Measurements from ENCODE around the gene PTP4A1.
A peak's percentile ranks its signal among the peaks of the same experiment; 100 is the strongest.

The PTP4A1 gene

GRCh38 chr6:63567966-63568365 is 4.3 kb upstream of the PTP4A1 start:
- TF ChIP-seq POLR2AphosphoS5 (IDR thresholded peaks at IDR 0.05; ENCODE audit: low read depth, low read length) (no peak), FOXP2 (optimal IDR thresholded peaks at IDR 0.05; ENCODE audit: borderline replicate concordance, extremely low read depth, extremely low read length, insufficient read depth) (no peak), SIN3A (IDR thresholded peaks at IDR 0.05; ENCODE audit: borderline replicate concordance, insufficient read depth, low read length) (no peak), REST (IDR thresholded peaks at IDR 0.05; ENCODE audit: insufficient read depth in 1 of 2, low read depth in 2 of 2, low read length in 2 of 2) (no peak), TAF1 (IDR thresholded peaks at IDR 0.05; ENCODE audit: borderline replicate concordance, insufficient read depth, low read length) (no peak)

GRCh38 chr6:63571361-63572043 is 778 bp upstream of the PTP4A1 start:
- TF ChIP-seq REST (IDR thresholded peaks at IDR 0.05; ENCODE audit: insufficient read depth in 1 of 2, low read depth in 2 of 2, low read length in 2 of 2): no peak

GRCh38 chr6:63572747-63573075 is 431 bp downstream of the PTP4A1 start:
- TF ChIP-seq POLR2AphosphoS5 (IDR thresholded peaks at IDR 0.05; ENCODE audit: low read depth, low read length) (no peak), REST (IDR thresholded peaks at IDR 0.05; ENCODE audit: insufficient read depth in 1 of 2, low read depth in 2 of 2, low read length in 2 of 2) (no peak), SIN3A (IDR thresholded peaks at IDR 0.05; ENCODE audit: borderline replicate concordance, insufficient read depth, low read length) (no peak), FOXP2 (optimal IDR thresholded peaks at IDR 0.05; ENCODE audit: borderline replicate concordance, extremely low read depth, extremely low read length, insufficient read depth) (no peak), TAF1 (IDR thresholded peaks at IDR 0.05; ENCODE audit: borderline replicate concordance, insufficient read depth, low read length) (no peak)

GRCh38 chr6:63573076-63573898 is 1.0 kb downstream of the PTP4A1 start:
- TF ChIP-seq SIN3A (IDR thresholded peaks at IDR 0.05; ENCODE audit: borderline replicate concordance, insufficient read depth, low read length) (peak; percentile 32; the same call in 1 of the 2 replicates), REST (IDR thresholded peaks at IDR 0.05; ENCODE audit: insufficient read depth in 1 of 2, low read depth in 2 of 2, low read length in 2 of 2) (no peak)
